ENCODE results near the gene SYTL3. TPM values are rescaled to one million over a fixed set of nuclear protein-coding genes. Genes with fewer than 3 reads are reported as not detected.

The SYTL3 gene
- total and polyA plus RNA-seq, 4 donors = 2.0 to 4.6 (median 3.2) TPM

GRCh38 chr6:158807515-158808441, 157.9 kb downstream of the SYTL3 start:
- peaks cover 2% of the 10 kb centered on the region for H3K36me3 ChIP-seq (ENCODE audit: control insufficient read depth, insufficient read depth, low read length)
- peaks cover 12% of the 10 kb centered on the region for H3K4me1 ChIP-seq (ENCODE audit: control insufficient read depth, insufficient read depth, low read length)
- H3K9me3 ChIP-seq (ENCODE audit: control insufficient read depth, insufficient read depth, low read length) = no peaks in the 10 kb centered on the region
- 70% methylated on average over 2 of the region's 8 CpGs for WGBS (ENCODE audit: insufficient coverage)
- DNase-seq (ENCODE audit: low read depth in 4 of 6, low spot score in 6 of 6) = no peak
- H3K4me3 ChIP-seq (ENCODE audit: low read depth, low read length) = no peak overlapping the region
- no peaks in the 10 kb centered on the region for H3K27me3 ChIP-seq (ENCODE audit: control insufficient read depth, insufficient read depth, low read length)
- H3K27ac ChIP-seq (ENCODE audit: low read depth, low read length) = no peak overlapping the region

DNA sequence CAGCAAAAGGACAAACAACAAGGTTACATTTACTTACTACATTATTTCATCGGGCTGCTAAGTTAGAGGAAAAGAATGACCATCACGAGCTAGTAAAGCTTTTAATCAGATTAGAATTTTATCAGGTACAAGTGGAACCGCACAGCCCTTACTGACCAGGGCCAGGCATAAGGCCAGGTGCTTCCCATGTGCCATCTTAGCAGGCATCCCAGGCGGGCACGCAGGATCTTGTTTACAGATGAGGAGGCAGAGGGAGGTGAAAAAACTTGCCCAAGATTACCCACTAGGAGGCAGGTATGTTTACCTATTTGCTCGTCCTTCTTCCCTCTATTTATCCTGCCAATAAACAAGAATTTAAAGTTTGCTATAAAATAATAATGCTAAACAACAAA, 158.6 kb downstream of the SYTL3 start:
- WGBS (ENCODE audit: insufficient coverage) = 86% methylated on average over 1 of the region's 6 CpGs
- Histone ChIP-seq H3K27me3 (ENCODE audit: control insufficient read depth, insufficient read depth, low read length) (no peaks in the 10 kb centered on the region), H3K4me1 (ENCODE audit: control insufficient read depth, insufficient read depth, low read length) (peaks cover 12% of the 10 kb centered on the region), H3K36me3 (ENCODE audit: control insufficient read depth, insufficient read depth, low read length) (peaks cover 2% of the 10 kb centered on the region), H3K9me3 (ENCODE audit: control insufficient read depth, insufficient read depth, low read length) (no peaks in the 10 kb centered on the region), H3K4me3 (ENCODE audit: low read depth, low read length) (no peak overlapping the region), H3K27ac (ENCODE audit: low read depth, low read length) (no peak overlapping the region)
- no peak for DNase-seq (ENCODE audit: low read depth in 4 of 6, low spot score in 6 of 6)

GRCh38 chr6:158808941-158809678, 159.3 kb downstream of the SYTL3 start:
- Histone ChIP-seq H3K27ac (ENCODE audit: low read depth, low read length) (no peak overlapping the region), H3K27me3 (ENCODE audit: control insufficient read depth, insufficient read depth, low read length) (no peaks in the 10 kb centered on the region), H3K36me3 (ENCODE audit: control insufficient read depth, insufficient read depth, low read length) (peaks cover 2% of the 10 kb centered on the region), H3K4me1 (ENCODE audit: control insufficient read depth, insufficient read depth, low read length) (peaks cover 13% of the 10 kb centered on the region), H3K9me3 (ENCODE audit: control insufficient read depth, insufficient read depth, low read length) (no peaks in the 10 kb centered on the region), H3K4me3 (ENCODE audit: low read depth, low read length) (no peak overlapping the region)
- 33% methylated on average over 1 of the region's 8 CpGs for whole genome bisulfite sequencing (ENCODE audit: insufficient coverage)
- peak in 2 of 6 donors; percentile 32 to 59 for DNase-seq (ENCODE audit: low read depth in 4 of 6, low spot score in 6 of 6)

- 40% methylated on average over 1 of the region's 9 CpGs for WGBS (ENCODE audit: insufficient coverage)
- H3K27me3 ChIP-seq (ENCODE audit: control insufficient read depth, insufficient read depth, low read length) = no peaks in the 10 kb centered on the region
- DNase-seq (ENCODE audit: low read depth in 4 of 6, low spot score in 6 of 6) = peak in 1 of 6 donors; percentile 44
- H3K4me1 ChIP-seq (ENCODE audit: control insufficient read depth, insufficient read depth, low read length) = peaks cover 21% of the 10 kb centered on the region
- peak overlapping the region; percentile 1 for H3K27ac ChIP-seq (ENCODE audit: low read depth, low read length)
- no peak overlapping the region for H3K4me3 ChIP-seq (ENCODE audit: low read depth, low read length)
- H3K36me3 ChIP-seq (ENCODE audit: control insufficient read depth, insufficient read depth, low read length) = peaks cover 2% of the 10 kb centered on the region
- no peaks in the 10 kb centered on the region for H3K9me3 ChIP-seq (ENCODE audit: control insufficient read depth, insufficient read depth, low read length)
These were observed 160.6 kb downstream of the SYTL3 start for GRCh38 chr6:158810155-158811095.

- Histone ChIP-seq H3K9me3 (ENCODE audit: control insufficient read depth, insufficient read depth, low read length) (no peaks in the 10 kb centered on the region), H3K4me1 (ENCODE audit: control insufficient read depth, insufficient read depth, low read length) (peaks cover 27% of the 10 kb centered on the region), H3K36me3 (ENCODE audit: control insufficient read depth, insufficient read depth, low read length) (peaks cover 2% of the 10 kb centered on the region), H3K27me3 (ENCODE audit: control insufficient read depth, insufficient read depth, low read length) (peaks cover 4% of the 10 kb centered on the region), H3K4me3 (ENCODE audit: low read depth, low read length) (no peak overlapping the region), H3K27ac (ENCODE audit: low read depth, low read length) (no peak overlapping the region)
- WGBS (ENCODE audit: insufficient coverage) = 86% methylated on average over 4 of the region's 5 CpGs
- no peak for DNase-seq (ENCODE audit: low read depth in 4 of 6, low spot score in 6 of 6)
These were observed 162.8 kb downstream of the SYTL3 start for GRCh38 chr6:158812611-158813010.

DNA sequence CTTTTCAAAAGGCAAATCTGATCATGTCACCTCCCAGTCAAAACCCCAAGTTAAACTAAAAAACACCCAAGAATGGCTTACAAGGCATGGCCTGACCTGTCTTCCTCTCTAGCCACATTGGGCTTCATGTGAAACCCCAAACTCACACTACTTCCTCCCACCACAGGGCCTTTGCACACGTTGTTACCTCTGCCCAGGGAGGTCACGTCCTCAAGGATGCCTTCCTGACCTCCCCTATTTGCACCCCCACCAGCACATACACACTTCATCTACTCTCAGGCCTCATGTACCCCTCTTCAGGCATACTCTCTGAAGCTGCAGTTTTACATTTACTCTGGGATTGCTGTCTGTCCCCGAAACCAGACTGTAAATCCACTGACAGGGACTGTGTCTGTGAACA, 163.2 kb downstream of the SYTL3 start:
- Histone ChIP-seq H3K4me1 (ENCODE audit: control insufficient read depth, insufficient read depth, low read length) (peaks cover 27% of the 10 kb centered on the region), H3K36me3 (ENCODE audit: control insufficient read depth, insufficient read depth, low read length) (peaks cover 2% of the 10 kb centered on the region), H3K9me3 (ENCODE audit: control insufficient read depth, insufficient read depth, low read length) (no peaks in the 10 kb centered on the region), H3K27ac (ENCODE audit: low read depth, low read length) (no peak overlapping the region), H3K4me3 (ENCODE audit: low read depth, low read length) (no peak overlapping the region), H3K27me3 (ENCODE audit: control insufficient read depth, insufficient read depth, low read length) (peaks cover 4% of the 10 kb centered on the region)
- 76% methylated on average over 3 of the region's 3 CpGs for WGBS (ENCODE audit: insufficient coverage)
- no peak for DNase-seq (ENCODE audit: low read depth in 4 of 6, low spot score in 6 of 6)

Small RNA genes lying within 50 kb of the gene (small RNA-seq; reads per million reads assigned to genes)
- gene MIR3918 (ENCODE audit: low replicate concordance) (not detected), gene MIR7161 (ENCODE audit: low replicate concordance) (not detected)

Other genes with a start within 250 kb of the SYTL3 start
- 10 to 100 TPM; 31.8 to 59.0 TPM for gene TMEM181, start 90.0 kb upstream of the SYTL3 start, total RNA-seq
- gene TMEM181, start 90.0 kb upstream of the SYTL3 start, polyA plus RNA-seq (ENCODE audit: insufficient read length in 2 of 2) = 10 to 100 TPM; 36.8 to 43.5 TPM
- gene DYNLT1, start 5.3 kb upstream of the SYTL3 start, total RNA-seq = 10 to 100 TPM; 68.5 to 93.4 TPM
- 100 to 1,000 TPM; 210 to 211 TPM for gene DYNLT1, start 5.3 kb upstream of the SYTL3 start, polyA plus RNA-seq (ENCODE audit: insufficient read length in 2 of 2)
- gene EZR, start 169.3 kb downstream of the SYTL3 start, total RNA-seq = 100 to 1,000 TPM; 114 to 163 TPM
- gene EZR, start 169.3 kb downstream of the SYTL3 start, polyA plus RNA-seq (ENCODE audit: insufficient read length in 2 of 2) = 100 to 1,000 TPM; 191 to 244 TPM

Measured in spinal cord (tissue), 10 donors.